ENCODE results near the gene BARHL2.

BARHL2 gene

DNA sequence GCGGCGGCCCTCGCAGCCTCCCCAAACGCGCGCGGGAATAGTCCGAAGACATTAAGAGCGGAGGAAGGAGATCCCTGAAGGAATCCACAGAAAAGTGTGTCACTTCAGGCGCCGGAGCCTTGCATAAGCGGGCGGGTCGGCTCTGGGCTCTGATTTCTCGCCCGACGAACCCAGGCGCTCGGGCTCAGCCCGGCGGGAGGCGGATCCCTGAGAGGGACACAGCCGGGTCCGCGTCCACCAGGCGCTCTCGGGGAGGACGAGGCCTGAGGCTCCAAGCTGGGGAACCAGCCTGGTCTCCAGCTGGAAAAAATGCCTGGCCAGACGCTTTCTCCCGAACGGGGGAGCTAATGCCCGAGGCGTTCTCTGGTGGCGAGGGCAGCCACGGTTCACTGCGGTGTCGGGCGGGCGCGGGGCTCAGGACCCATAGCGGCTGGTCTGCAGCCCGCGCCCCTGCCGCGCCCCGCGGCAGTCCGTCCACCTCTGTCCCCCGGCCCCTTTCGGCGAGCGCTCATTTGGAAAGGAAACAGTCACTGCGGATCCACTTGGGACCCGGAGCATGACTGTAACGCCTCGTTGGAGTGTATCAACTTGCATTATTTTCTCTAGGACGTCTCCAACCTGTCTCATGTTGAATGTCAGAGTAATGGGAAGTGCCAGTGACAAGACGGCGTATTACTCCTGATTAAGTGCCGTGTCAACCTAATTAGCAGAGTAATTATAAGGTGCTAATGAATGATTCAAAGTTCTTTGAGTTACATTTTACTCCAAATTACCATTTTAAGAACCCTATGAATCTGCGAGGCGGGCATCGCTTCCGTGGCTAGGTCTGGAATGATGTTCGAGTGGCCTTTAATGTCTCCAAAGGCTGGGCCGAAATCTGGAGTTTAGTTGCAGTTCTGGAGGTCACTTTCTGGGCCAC, 1.6 kb upstream of the BARHL2 start:
- H3K36me3 Mint-ChIP-seq: peaks cover 17% of the 10 kb centered on the region
- peak overlapping the region; percentile 50 for H3K27ac Mint-ChIP-seq
- H3K4me1 Mint-ChIP-seq (ENCODE audit: low read depth): peaks cover 29% of the 10 kb centered on the region
- peaks cover 57% of the 10 kb centered on the region for H3K27me3 Mint-ChIP-seq
- H3K9me3 Mint-ChIP-seq (ENCODE audit: low read depth): peaks cover 12% of the 10 kb centered on the region
- H3K4me3 Mint-ChIP-seq: peak overlapping the region; percentile 78

DNA sequence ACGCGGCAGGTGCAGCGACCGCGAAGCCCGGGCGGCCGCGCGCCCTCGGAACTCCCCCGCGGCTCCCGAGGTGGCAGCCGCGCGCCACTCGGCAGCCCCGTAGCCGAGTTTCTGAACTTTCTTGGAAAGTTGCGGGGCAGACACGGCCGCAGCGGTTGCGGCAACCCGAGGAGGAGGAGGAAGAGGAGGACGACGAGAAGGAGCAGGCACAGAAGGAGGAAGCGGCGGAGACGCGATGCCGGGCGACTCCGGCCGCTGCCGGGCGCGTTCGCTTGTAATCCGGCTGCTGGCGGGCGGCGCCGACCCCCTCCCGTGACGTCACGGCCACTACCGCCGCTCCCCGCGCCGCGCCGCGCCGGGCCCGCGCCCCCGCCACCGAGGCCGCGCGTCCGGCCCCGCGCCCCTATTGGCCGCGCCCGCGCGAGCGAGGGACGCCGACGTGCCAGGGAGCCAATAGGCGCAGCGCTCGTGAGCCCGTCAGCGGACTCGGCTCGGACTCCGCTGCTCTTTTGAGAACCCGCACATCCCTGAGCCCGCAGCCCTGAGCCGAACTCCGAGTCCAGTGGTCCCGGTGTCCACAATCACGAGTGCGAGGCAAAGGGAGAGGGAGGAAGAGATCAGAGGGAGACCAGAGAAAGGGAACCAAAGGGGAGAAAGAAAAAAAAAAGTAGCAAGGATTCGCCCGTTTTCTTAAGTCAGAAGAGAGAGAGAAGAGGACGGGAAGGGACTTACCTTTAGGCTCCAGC, 736 bp upstream of the BARHL2 start:
- H3K27me3 Mint-ChIP-seq: peaks cover 61% of the 10 kb centered on the region
- peaks cover 12% of the 10 kb centered on the region for H3K9me3 Mint-ChIP-seq (ENCODE audit: low read depth)
- H3K4me3 Mint-ChIP-seq: peak overlapping the region; percentile 78
- H3K4me1 Mint-ChIP-seq (ENCODE audit: low read depth): peaks cover 25% of the 10 kb centered on the region
- H3K36me3 Mint-ChIP-seq: peaks cover 18% of the 10 kb centered on the region
- peak overlapping the region; percentile 50 for H3K27ac Mint-ChIP-seq

DNA sequence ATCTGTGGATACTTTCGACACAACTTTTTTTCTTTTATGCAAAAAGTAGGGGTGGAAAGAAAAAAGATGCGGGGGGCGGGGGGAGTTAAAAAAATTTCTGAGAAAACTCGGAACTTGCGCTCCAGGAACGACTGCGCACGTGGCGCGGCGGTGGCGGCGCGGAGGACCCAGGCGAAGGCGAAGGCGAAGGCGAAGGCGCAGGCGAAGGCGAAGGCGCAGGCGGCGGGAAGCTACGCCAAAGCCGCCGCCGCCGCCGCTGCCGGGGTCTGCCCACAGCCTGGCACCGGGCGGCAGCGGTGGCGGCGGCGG, 208 bp upstream of the BARHL2 start:
- peaks cover 16% of the 10 kb centered on the region for H3K36me3 Mint-ChIP-seq
- peaks cover 59% of the 10 kb centered on the region for H3K27me3 Mint-ChIP-seq
- no peak overlapping the region for H3K27ac Mint-ChIP-seq
- H3K9me3 Mint-ChIP-seq (ENCODE audit: low read depth): peaks cover 9% of the 10 kb centered on the region
- peak overlapping the region; percentile 52 for H3K4me3 Mint-ChIP-seq
- peaks cover 21% of the 10 kb centered on the region for H3K4me1 Mint-ChIP-seq (ENCODE audit: low read depth)

DNA sequence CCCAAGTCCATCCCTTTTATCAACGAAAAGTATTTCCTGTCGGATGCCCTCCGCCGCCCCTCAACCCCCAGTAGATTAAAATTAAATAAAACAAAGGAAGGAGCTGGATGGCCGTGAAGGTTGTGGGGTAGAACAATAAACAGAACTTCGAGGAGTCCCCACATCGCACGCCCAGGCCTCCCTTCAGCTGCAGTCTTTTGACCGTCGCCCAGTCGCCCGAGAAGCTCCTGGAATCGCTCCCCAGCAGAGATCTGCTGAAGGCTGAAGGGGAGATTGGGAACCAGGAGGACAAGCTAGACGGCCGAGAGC, 905 bp downstream of the BARHL2 start:
- Mint-ChIP-seq H3K9me3 (ENCODE audit: low read depth) (peaks cover 5% of the 10 kb centered on the region), H3K4me1 (ENCODE audit: low read depth) (peaks cover 18% of the 10 kb centered on the region), H3K27ac (peak overlapping the region; percentile 41), H3K4me3 (no peak overlapping the region), H3K27me3 (peaks cover 54% of the 10 kb centered on the region), H3K36me3 (peaks cover 11% of the 10 kb centered on the region)

DNA sequence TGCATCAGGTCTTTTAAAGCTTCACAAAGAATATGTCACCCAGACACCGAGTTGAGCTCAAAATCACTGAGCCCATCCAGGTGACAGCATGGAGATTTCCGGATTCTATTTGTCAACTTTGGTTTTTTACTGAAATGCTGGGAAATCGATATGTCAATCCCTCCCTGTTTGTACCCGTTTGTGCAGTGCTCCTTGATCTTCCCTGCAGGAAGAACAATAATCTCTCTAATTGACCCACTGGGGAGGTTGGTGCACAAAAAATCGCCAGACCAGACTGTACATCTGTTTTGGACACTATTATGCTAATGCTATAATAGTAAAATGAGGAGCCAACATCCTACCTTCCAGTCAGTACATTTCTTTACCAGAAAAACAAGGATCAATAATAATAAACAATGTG, 1.8 kb downstream of the BARHL2 start:
- H3K27me3 Mint-ChIP-seq: peaks cover 48% of the 10 kb centered on the region
- peaks cover 15% of the 10 kb centered on the region for H3K4me1 Mint-ChIP-seq (ENCODE audit: low read depth)
- H3K36me3 Mint-ChIP-seq: peaks cover 10% of the 10 kb centered on the region
- no peak overlapping the region for H3K27ac Mint-ChIP-seq
- peaks cover 4% of the 10 kb centered on the region for H3K9me3 Mint-ChIP-seq (ENCODE audit: low read depth)
- H3K4me3 Mint-ChIP-seq: no peak overlapping the region

DNA sequence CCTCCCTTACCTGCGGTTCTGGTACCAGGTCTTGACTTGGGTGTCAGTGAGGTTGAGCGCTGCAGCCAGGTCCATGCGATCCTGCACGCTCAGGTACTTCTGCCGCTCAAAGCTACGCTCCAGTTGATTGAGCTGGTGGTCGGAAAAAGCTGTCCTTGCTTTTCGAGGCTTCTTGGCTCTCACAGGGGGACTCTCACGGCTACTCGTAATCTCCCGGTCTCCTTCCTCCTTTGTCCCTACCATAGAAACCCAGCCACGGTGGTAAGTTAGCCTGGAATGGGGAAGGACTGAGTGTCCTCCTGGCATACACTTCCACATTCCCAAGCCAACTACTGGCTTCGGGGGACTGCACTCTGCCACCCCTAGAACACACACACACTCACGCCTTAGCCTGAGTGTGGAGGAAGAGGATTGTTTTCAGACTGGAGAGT, 2.6 kb downstream of the BARHL2 start:
- Mint-ChIP-seq H3K27me3 (peaks cover 51% of the 10 kb centered on the region), H3K9me3 (ENCODE audit: low read depth) (no peaks in the 10 kb centered on the region), H3K36me3 (peaks cover 10% of the 10 kb centered on the region), H3K4me1 (ENCODE audit: low read depth) (peaks cover 15% of the 10 kb centered on the region), H3K4me3 (no peak overlapping the region), H3K27ac (no peak overlapping the region)

DNA sequence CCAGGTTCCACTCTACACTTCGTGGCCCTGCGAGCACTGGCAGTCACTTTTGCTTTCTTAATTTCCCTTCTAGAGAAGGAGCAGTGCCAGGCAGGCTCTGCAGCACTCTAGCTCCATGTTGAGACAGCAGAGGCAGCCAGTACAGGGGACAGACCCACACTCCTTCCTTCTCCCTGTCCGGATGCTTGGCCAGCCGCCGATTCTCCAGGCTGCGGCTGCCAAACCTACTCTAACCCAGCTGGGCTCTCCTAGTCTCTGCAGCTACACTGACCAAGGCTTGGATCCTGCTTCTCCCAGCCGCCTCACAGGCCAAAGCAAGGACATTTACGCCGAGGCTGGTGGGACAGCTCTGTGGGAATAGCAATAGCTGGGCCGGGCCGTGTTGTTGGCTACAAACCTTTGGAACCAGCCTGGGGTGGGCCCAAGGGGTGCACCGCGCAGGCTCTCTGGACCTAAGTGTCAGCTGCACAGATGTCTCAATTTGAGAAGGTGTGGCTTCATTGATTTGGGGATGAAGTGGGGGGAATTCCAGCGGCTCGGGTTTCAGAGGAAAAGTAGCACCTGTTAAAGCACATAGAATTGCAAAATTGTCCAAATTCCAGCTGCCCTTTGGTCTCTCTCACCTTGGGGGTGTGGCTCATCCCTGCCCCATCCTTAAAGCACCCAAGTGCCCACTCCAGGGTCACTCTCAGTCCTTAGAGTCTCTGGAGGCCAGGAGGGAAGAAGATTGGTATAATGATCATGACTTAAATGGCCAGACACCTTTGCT, 3.2 kb downstream of the BARHL2 start:
- peaks cover 9% of the 10 kb centered on the region for H3K36me3 Mint-ChIP-seq
- no peak overlapping the region for H3K4me3 Mint-ChIP-seq
- no peak overlapping the region for H3K27ac Mint-ChIP-seq

DNA sequence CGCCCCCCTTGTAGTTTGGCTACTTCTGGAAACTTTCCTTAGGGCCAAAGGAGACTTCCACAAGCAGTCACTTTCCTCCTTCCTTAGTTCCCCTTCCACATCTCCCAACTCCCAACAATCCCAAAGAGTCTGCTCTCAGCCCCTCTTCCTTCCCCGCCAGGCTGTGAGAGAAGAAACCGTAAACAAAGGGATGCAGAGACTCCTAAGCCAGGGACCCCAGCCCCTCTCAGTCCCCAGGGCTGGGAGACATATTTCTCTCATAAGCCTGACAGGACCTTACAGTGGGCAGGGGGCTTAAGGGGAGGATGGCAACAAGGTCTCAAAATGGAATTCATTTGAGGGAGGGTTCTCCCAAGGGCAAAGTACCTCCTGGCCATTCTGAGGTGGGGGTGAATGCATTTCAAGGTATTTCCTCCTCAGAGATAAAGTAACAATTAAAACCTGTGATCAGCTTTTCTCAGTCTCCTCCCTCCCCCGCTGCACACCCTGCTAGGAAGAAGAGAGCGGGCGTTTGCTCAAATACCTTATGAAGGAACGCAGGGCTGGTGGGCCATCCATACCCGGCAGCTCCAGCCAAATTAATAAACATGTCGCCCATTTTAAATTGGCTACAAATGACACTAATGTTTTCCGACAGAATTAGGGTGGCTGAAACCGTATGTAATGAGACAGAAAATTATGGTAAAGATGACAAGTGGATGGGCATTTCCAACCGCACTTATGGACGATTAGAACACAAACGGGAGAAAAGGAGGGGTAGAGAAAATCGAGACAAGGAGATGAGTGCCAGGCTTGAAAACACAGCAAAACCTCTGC, 4.0 kb downstream of the BARHL2 start:
- H3K27ac Mint-ChIP-seq: no peak overlapping the region

More for the DNA sequence above, 3.2 kb downstream of the BARHL2 start:
- H3K27me3 Mint-ChIP-seq: peaks cover 51% of the 10 kb centered on the region
- H3K4me1 Mint-ChIP-seq (ENCODE audit: low read depth): peaks cover 12% of the 10 kb centered on the region
- H3K9me3 Mint-ChIP-seq (ENCODE audit: low read depth): no peaks in the 10 kb centered on the region

DNA sequence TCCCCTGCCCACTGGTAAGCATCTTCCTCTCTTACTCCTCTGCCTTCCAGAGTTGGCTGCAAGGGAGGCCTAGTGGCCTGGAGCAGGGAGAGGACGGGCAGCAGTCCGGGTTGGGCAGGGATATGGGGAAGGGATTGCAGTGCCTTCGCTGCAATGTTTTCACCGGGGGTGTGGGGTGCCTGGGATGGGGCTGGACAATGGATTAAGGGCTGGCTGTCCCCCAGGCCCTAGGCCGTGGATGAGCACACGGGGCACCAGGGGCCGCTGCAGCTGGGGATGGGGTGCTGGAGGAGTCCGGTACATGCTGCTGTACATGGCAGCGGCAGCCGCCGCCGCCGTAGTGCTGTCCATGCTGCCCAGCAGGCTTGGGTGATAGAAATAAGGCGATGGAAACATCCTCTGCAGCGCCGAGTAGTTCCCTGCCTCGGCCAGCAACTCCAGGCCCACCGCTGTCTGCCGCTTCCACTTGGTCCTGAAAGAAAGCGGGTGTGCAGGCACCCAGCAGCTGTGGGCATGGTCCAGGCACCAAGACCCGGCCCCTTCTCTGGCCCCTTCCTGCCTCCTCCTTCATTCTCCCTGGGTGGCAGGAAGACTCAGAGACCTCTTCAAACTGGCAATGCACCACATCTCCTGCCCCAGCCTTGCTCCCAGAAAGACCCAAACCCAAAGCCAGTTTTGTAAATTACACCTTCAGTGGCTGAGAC, 4.8 kb downstream of the BARHL2 start:
- H3K27ac Mint-ChIP-seq: no peak overlapping the region
- peaks cover 9% of the 10 kb centered on the region for H3K4me1 Mint-ChIP-seq (ENCODE audit: low read depth)
- peaks cover 6% of the 10 kb centered on the region for H3K36me3 Mint-ChIP-seq
- no peaks in the 10 kb centered on the region for H3K9me3 Mint-ChIP-seq (ENCODE audit: low read depth)
- H3K4me3 Mint-ChIP-seq: no peak overlapping the region
- H3K27me3 Mint-ChIP-seq: peaks cover 60% of the 10 kb centered on the region

More for the DNA sequence above, 4.0 kb downstream of the BARHL2 start:
- Mint-ChIP-seq H3K4me1 (ENCODE audit: low read depth) (peaks cover 10% of the 10 kb centered on the region), H3K27me3 (peaks cover 54% of the 10 kb centered on the region), H3K4me3 (no peak overlapping the region), H3K36me3 (peaks cover 8% of the 10 kb centered on the region), H3K9me3 (ENCODE audit: low read depth) (no peaks in the 10 kb centered on the region)

DNA sequence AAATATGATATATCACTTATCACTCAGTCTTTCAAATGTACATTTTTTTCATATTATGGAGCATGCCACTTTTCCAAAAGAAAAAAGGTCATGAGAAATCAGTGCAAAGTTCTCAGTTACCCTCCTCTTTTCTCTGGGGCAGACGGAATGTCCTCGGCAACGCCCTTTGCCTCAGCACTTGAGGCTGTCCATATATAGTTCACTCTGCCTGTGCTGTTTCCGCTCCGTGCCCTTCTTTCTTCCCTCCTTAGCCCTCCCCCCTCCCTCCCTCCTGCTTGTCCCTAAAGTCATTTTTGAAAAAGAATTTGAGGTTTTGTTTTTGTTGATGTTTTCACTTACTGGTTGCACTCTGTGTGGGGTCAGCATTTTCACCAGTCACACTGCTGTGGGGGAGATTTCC, 5.4 kb downstream of the BARHL2 start:
- H3K4me3 Mint-ChIP-seq: no peak overlapping the region
- H3K27ac Mint-ChIP-seq: no peak overlapping the region
- no peaks in the 10 kb centered on the region for H3K9me3 Mint-ChIP-seq (ENCODE audit: low read depth)
- peaks cover 4% of the 10 kb centered on the region for H3K36me3 Mint-ChIP-seq
- peaks cover 13% of the 10 kb centered on the region for H3K4me1 Mint-ChIP-seq (ENCODE audit: low read depth)
- H3K27me3 Mint-ChIP-seq: peaks cover 61% of the 10 kb centered on the region

DNA sequence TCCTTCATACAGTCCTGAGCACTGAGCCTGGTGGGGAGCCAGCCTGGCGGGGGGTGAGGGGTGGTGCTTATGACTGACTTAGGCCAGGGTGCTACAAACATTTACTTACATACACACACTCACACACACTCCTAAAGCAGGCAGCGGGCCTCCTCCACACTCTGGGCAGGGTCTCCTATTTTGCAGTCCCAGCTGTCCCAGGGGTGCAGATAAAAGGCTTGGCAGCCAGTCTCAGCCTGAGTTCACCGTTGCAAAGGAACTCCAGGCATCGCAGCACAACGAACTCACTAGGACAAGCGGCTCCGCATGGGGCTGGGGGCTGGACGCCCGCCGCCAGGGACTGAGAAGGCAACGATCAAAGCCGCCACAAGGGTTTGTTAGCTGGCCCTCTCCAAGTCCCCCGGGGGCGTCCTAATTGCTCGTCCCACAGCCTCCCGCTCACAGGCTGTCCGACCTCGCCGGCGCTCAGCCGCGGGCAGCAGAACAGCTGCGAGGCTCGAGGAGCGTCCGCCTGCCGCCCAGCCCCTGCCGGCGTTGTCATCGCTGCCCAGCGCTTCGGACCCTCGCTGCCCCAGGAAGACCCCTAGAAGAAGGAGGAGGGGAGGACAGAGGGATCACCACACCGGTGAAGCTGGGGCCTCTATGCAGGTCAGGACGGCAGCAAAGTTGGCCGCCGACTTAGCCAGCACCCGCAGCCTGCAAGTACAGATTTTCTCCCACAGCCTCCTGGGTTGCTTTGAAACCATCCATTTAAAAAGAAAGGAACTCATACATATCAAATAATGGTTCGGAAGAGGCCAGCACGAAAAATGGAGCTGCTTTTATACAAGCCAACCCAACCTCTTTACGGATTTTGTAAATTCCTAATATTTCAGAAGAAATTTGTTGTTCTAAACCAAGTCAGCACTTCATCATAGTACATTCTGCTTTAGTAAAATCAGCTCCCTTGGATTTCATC, 6.2 kb downstream of the BARHL2 start:
- Mint-ChIP-seq H3K27ac (no peak overlapping the region), H3K27me3 (peaks cover 61% of the 10 kb centered on the region), H3K36me3 (peaks cover 4% of the 10 kb centered on the region), H3K9me3 (ENCODE audit: low read depth) (no peaks in the 10 kb centered on the region), H3K4me1 (ENCODE audit: low read depth) (peaks cover 16% of the 10 kb centered on the region), H3K4me3 (no peak overlapping the region)

DNA sequence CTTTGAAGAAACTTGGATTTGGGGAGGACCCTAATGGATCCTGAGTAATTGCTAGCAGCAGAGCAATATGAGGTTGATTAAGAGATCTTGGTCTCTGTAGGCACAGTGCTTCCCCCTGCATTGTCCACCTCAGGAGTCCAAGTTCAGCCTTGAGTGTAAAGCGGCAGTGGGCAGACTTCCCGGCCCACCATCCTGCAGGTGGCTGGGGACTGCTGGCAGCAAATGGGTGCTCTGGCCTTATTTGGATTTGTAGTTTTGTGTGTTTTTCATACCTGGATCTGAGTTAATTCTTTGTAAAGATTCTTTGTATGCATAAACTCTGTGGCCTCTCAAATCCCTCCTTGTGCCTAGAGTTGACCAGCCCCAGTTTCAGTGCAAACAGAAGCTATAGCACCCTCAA, 7.6 kb downstream of the BARHL2 start:
- peaks cover 66% of the 10 kb centered on the region for H3K27me3 Mint-ChIP-seq
- H3K9me3 Mint-ChIP-seq (ENCODE audit: low read depth): no peaks in the 10 kb centered on the region
- peaks cover 18% of the 10 kb centered on the region for H3K4me1 Mint-ChIP-seq (ENCODE audit: low read depth)
- peaks cover 4% of the 10 kb centered on the region for H3K36me3 Mint-ChIP-seq
- H3K4me3 Mint-ChIP-seq: no peak overlapping the region
- no peak overlapping the region for H3K27ac Mint-ChIP-seq

DNA sequence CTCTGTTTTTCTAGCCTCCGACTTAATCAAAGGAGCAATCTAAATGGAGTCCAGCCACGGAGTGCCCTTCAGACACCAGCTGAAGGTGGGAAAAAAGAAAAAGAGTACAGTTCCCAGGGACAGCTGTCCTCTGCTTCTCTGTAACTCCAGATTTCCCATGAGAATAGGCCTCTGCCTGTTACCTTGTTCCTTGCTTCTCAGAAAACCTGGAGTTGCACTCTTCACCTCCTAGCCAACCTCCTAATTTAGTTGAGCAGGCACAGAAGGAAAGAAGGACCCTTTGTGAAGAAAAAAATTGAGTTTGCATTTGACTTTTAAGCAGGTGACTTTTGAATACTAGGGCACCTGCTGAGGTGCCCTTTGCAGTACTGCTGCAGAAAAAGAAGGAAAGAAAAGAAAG, 8.3 kb downstream of the BARHL2 start:
- no peak overlapping the region for H3K4me3 Mint-ChIP-seq
- H3K9me3 Mint-ChIP-seq (ENCODE audit: low read depth): no peaks in the 10 kb centered on the region
- H3K27me3 Mint-ChIP-seq: peaks cover 71% of the 10 kb centered on the region
- H3K27ac Mint-ChIP-seq: no peak overlapping the region
- peaks cover 4% of the 10 kb centered on the region for H3K36me3 Mint-ChIP-seq
- H3K4me1 Mint-ChIP-seq (ENCODE audit: low read depth): peaks cover 18% of the 10 kb centered on the region
